ENCODE results near the gene MAGEC3.
"Not testable (repeated sequence)": the region's sequence is repeated elsewhere in the genome, so short reads cannot be mapped to it uniquely, and the experiment has no call there.

MAGEC3 gene

GRCh38 chrX:141839856-141840255 lies 1.7 kb downstream of the MAGEC3 start:
- in situ Hi-C loops (cut with MboI; ENCODE audit: low sequenced_read_pairs, unreplicated experiment): no loop called here
- no peak for DNase-seq (ENCODE audit: low spot score)
- TF ChIP-seq CTCF (IDR thresholded peaks at IDR 0.05; ENCODE audit: borderline replicate concordance, control extremely low read depth, extremely low read depth, insufficient read depth, missing control alignments): no peak

DNA sequence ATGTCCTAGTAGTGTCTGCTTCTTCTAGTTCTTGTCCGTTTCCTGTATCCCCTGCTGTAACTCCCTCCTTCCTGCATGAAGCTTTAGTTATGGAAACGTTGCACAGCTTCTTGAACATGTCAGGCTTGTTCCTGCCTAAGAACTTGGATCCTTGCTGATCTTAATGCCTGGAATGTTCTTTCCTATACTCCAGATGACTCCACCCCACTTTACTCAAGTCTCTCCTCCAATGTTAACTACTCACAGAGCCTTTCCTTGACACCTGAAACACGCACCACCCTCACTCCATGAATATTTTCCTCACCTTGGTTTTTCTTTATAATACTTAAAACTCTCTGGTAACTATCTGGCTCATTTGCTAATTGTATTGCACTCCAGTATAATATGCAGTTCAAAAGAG lies 19.4 kb downstream of the MAGEC3 start:
- DNase-seq (ENCODE audit: low spot score): no peak
- no peak for TF ChIP-seq CTCF (IDR thresholded peaks at IDR 0.05; ENCODE audit: borderline replicate concordance, control extremely low read depth, extremely low read depth, insufficient read depth, missing control alignments)
- in situ Hi-C loops (cut with MboI; ENCODE audit: low sequenced_read_pairs, unreplicated experiment): no loop called here

GRCh38 chrX:141879616-141880015 lies 41.5 kb downstream of the MAGEC3 start:
- no peak for DNase-seq (ENCODE audit: low spot score)
- TF ChIP-seq CTCF (IDR thresholded peaks at IDR 0.05; ENCODE audit: borderline replicate concordance, control extremely low read depth, extremely low read depth, insufficient read depth, missing control alignments): no peak
- in situ Hi-C loops (cut with MboI; ENCODE audit: low sequenced_read_pairs, unreplicated experiment): no loop called here

- DNase-seq (ENCODE audit: low spot score); in situ Hi-C loops (cut with MboI; ENCODE audit: low sequenced_read_pairs, unreplicated experiment): not testable (repeated sequence)
Observed at GRCh38 chrX:141888811-141889210, 50.7 kb downstream of the MAGEC3 start.

DNA sequence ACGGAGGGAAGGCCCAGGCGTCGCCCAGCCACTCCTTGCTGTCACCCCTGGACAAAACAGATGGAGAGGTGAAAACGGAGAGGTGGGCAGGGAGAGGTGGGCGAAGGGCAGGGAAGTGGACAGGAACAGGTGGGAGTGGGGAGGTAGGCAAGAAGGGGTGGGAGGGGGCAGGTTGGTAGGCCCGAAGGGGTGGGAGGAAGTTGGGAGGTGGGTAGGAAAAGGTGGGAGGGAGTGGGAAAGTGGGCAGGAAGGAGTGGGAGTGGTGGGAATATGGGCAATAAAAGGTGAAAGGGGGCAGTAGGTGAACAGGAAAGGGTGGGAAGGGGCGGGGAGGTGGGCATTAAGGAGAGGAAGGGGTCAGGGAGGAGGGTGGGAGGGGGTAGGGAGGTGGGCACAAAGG lies 56.6 kb downstream of the MAGEC3 start:
- no peak for DNase-seq (ENCODE audit: low spot score)
- no peak for TF ChIP-seq CTCF (IDR thresholded peaks at IDR 0.05; ENCODE audit: borderline replicate concordance, control extremely low read depth, extremely low read depth, insufficient read depth, missing control alignments)
- in situ Hi-C loops (cut with MboI; ENCODE audit: low sequenced_read_pairs, unreplicated experiment): no loop called here

GRCh38 chrX:141897690-141898089 lies 59.6 kb downstream of the MAGEC3 start:
- in situ Hi-C loops (cut with MboI; ENCODE audit: low sequenced_read_pairs, unreplicated experiment): no loop called here
- no peak for TF ChIP-seq CTCF (IDR thresholded peaks at IDR 0.05; ENCODE audit: borderline replicate concordance, control extremely low read depth, extremely low read depth, insufficient read depth, missing control alignments)
- DNase-seq (ENCODE audit: low spot score): no peak

- no peak for TF ChIP-seq CTCF (IDR thresholded peaks at IDR 0.05; ENCODE audit: borderline replicate concordance, control extremely low read depth, extremely low read depth, insufficient read depth, missing control alignments)
- no peak for DNase-seq (ENCODE audit: low spot score)
- in situ Hi-C loops (cut with MboI; ENCODE audit: low sequenced_read_pairs, unreplicated experiment): no loop called here
Observed at GRCh38 chrX:141902366-141902765, 64.2 kb downstream of the MAGEC3 start.

All from GM13976 (cell line).